Esophagus (tissue), 2 donors: ENCODE results near the gene CFAP58. TPM values are rescaled to one million over a fixed set of nuclear protein-coding genes. Genes with fewer than 3 reads are reported as not detected.

Experiments
- H3K27ac ChIP-seq, 2 donors: one replicate each; pipeline ENCODE4 v1.5.1; 2013; ENCODE audit warnings: low read depth in 2 of 2, mild to moderate bottlenecking in 2 of 2, inconsistent platforms in 1 of 2, low read length in 1 of 2, moderate library complexity in 1 of 2
- H3K27me3 ChIP-seq, 2 donors: one replicate each; pipeline ENCODE4 v1.6.1; 2013; ENCODE audit warnings: low read length in 2 of 2, control low read depth in 1 of 2, mild to moderate bottlenecking in 1 of 2; ENCODE audit not compliant: insufficient read depth in 2 of 2, control insufficient read depth in 1 of 2
- H3K36me3 ChIP-seq, 2 donors: one replicate each; pipeline ENCODE4 v1.6.1; 2013; ENCODE audit warnings: low read length in 1 of 2; ENCODE audit not compliant: control insufficient read depth in 2 of 2, insufficient read depth in 2 of 2
- H3K4me1 ChIP-seq, 2 donors: one replicate each; pipeline ENCODE4 v1.6.1; 2013; ENCODE audit warnings: low read length in 1 of 2; ENCODE audit not compliant: control insufficient read depth in 2 of 2, insufficient read depth in 2 of 2
- H3K4me3 ChIP-seq, 2 donors: one replicate each; pipeline ENCODE4 v1.5.1; 2013; ENCODE audit warnings: low read length in 2 of 2, mild to moderate bottlenecking in 2 of 2, low read depth in 1 of 2, moderate library complexity in 1 of 2
- H3K9me3 ChIP-seq, 2 donors: one replicate each; pipeline ENCODE4 v1.6.1; 2013; ENCODE audit warnings: mild to moderate bottlenecking in 2 of 2, low read depth in 1 of 2, low read length in 1 of 2, moderate library complexity in 1 of 2; ENCODE audit not compliant: control insufficient read depth in 2 of 2, insufficient read depth in 1 of 2
- WGBS, 2 donors: extraction: QIAGEN DNeasy Blood & Tissue Kit; methylation state at CpG; one replicate each; pipeline ENCODE4 v1.1.7; 2013; 5-methylcytosine and 5-hydroxymethylcytosine counted together
- polyA plus RNA-seq, 2 donors: library from polyadenylated mRNA; stranded (reverse); fragments of 200-250 nt; gene quantifications; one replicate each; pipeline ENCODE4 v1.2.3, GENCODE V29; 2013
- donor health status: healthy with polysubstance abuse.
- donor health status: Bipolar disorder and iron deficiency.

The CFAP58 gene
- polyA plus RNA-seq, 2 donors, result 0.11 to 0.14 TPM

DNA sequence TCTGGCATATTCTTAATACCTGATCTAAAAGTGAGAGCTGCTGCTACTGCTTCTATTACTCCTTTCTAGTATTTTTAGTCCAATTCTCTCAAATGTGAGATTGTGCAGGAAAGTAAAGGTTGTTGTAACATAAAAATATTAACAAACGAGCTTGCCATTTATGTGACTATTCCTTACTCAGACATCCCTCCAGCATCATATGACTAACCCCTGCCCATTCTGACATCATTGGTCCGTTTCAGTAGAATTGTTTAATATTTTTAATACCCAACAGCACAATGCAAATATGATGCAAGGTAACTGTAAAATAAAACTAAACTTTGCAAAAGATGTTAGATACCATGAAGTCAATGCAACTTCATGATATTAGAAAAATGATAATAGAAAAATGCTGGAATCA is 83.6 kb downstream of the CFAP58 start:
- 59 to 63% methylated on average over 2 of the region's 2 CpGs for WGBS, 2 donors
- Histone ChIP-seq H3K4me3 (no peak overlapping the region), H3K27ac (no peak overlapping the region), H3K9me3 (no peaks in the 10 kb centered on the region), H3K36me3 (no peaks in the 10 kb centered on the region), H3K27me3 (no peaks in the 10 kb centered on the region), H3K4me1 (no peaks in the 10 kb centered on the region)

DNA sequence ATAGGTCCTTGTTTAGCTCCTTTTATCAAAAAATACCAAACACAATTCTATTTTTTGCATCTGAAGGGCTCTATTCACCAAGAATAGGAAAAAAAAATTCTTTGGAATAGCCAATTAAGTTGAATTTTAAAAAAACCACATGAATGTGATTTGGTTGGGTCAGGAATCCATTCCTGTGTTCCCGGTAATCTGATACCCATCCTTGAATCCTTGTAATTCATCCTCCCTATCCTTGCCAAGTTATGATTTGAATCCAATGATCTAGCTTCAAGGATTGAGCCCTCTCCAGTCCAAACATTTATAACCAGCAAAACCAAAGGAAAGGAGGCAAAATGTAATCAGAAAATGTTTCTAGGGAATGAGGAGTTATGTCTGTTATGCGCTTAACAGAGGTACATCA is 86.6 kb downstream of the CFAP58 start:
- H3K4me3 ChIP-seq, result no peak overlapping the region
- WGBS, 2 donors, result 88 to 92% methylated on average over 2 of the region's 2 CpGs
- H3K9me3 ChIP-seq, result no peaks in the 10 kb centered on the region
- H3K27me3 ChIP-seq, result no peaks in the 10 kb centered on the region
- no peaks in the 10 kb centered on the region for H3K4me1 ChIP-seq
- H3K27ac ChIP-seq, result no peak overlapping the region
- no peaks in the 10 kb centered on the region for H3K36me3 ChIP-seq

DNA sequence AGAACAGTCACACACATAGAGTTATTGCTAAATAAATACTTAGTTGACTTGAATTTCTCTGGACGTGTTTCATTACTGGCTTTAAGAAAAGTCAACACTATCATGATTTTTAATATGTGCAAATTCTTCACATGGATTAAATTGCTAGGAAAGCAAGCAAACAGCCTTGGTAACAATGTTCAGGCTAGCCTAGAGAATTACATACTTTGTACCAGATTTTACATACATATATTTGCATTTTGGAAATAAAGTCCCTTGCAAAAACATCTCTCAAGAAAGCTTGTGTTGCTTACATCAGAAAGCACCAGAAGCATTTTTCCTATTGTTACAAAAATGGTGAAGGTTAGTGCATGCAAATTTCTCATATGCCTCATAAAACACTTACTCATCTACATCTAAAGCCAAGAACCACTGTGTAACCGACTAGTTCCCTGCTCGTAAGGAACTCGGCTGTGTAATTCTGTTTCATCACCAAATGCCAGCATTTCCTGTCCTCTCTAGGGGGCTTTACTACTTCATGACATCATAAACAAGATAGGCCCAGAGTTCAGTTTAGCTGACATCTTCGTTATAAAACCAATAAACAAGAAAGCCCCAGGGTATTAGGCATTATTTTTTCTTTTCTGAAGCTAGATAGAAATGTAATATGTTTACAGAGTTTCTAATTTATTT is 87.8 kb downstream of the CFAP58 start:
- H3K4me3 ChIP-seq, result no peak overlapping the region
- WGBS, 2 donors, result 39 to 44% methylated on average over 5 of the region's 5 CpGs
- H3K27ac ChIP-seq, result no peak overlapping the region

DNA sequence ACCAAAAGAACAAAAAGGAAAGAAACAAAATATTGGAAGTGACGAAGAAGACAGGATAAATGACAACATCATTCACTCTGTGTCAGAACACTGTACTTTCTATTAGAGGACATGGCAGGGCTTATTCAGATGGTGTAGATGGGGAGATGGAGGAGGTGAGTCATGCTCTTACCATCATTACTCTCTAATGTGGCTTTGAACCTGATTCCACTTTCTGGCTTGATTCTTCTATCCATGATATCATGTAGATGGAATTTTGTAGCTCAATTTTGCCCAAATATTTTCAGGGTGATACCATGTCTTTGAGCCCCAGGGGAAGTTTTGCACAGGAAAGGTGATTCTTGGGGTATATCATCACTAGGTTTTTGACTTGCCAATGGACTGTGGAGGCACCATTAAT is 91.7 kb downstream of the CFAP58 start:
- Histone ChIP-seq H3K4me3 (no peak overlapping the region), H3K4me1 (no peaks in the 10 kb centered on the region), H3K27ac (no peak overlapping the region), H3K36me3 (no peaks in the 10 kb centered on the region), H3K27me3 (peaks cover 0 to 2% of the 10 kb centered on the region in 2 donors), H3K9me3 (no peaks in the 10 kb centered on the region)
- WGBS, 2 donors, result 76 to 90% methylated on average over 1 of the region's 1 CpG

More for the DNA sequence above, 87.8 kb downstream of the CFAP58 start:
- Histone ChIP-seq H3K9me3 (no peaks in the 10 kb centered on the region), H3K4me1 (no peaks in the 10 kb centered on the region), H3K27me3 (no peaks in the 10 kb centered on the region), H3K36me3 (no peaks in the 10 kb centered on the region)

DNA sequence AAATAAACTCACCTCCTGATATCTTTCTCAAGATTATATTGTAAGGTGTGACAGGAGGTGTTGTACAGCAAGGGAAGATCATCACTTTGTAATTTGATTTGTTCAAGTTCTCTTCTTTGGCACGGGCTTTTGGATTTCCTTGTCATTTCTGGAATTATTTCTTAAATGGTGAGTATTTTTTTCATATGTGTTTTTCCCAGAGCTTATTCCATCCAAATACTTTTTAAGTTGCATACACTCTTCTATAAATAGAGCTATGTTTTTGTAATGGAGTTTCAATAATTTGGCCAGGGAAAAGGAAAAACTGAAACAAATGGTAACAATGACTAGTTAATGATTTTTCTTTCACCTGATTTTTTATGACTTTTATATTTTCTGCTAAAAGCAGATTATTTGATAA is 92.5 kb downstream of the CFAP58 start:
- no peaks in the 10 kb centered on the region for H3K9me3 ChIP-seq
- H3K4me1 ChIP-seq, result no peaks in the 10 kb centered on the region
- H3K27ac ChIP-seq, result no peak overlapping the region
- no peak overlapping the region for H3K4me3 ChIP-seq
- peaks cover 0 to 2% of the 10 kb centered on the region in 2 donors for H3K27me3 ChIP-seq
- WGBS, 2 donors, result 55 to 59% methylated on average over 1 of the region's 1 CpG
- no peaks in the 10 kb centered on the region for H3K36me3 ChIP-seq

DNA sequence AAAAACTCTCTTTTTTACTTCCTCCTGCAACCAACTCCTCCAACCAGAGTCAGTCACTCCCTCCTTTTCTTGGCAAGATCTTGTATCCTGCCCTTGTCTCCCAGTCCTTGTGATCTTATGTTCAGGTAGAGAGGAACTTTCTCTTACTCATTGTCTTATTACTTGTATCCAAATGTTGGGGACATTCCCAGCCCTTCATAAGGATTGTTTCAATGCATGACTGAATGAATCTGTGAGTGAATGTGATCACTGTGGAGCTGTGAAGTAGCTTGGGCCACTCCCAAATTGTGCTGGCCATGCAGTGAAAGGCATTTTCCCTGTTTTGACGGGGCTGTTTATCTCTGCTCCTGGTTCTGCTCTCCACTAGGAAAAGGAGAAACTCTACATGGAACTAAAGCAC is 93.7 kb downstream of the CFAP58 start:
- Histone ChIP-seq H3K4me1 (no peaks in the 10 kb centered on the region), H3K36me3 (no peaks in the 10 kb centered on the region), H3K4me3 (no peak overlapping the region), H3K27ac (no peak overlapping the region), H3K27me3 (peaks cover 0 to 2% of the 10 kb centered on the region in 2 donors), H3K9me3 (no peaks in the 10 kb centered on the region)
- WGBS, 2 donors, result 35 to 54% methylated on average over 1 of the region's 1 CpG

DNA sequence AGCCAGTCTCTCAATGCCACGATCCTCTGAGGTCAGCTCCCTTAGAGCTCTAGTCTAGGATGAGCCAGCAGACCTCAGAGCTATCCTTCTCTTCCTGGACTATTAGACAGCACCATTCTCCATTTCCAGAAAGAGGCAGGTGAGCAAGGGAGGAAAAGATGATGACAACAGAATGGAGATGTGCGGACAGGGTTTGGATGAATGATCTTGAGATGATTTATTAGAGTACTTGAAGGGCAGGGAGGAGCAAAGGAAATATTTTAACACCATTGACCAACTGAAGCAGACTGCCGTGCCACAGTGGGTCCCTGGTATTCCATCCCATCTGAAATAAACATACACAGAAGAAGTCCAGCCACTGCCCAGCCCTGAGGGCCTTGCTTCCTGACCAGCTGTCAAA is 94.3 kb downstream of the CFAP58 start:
- H3K36me3 ChIP-seq, result no peaks in the 10 kb centered on the region
- no peak overlapping the region for H3K27ac ChIP-seq
- H3K4me1 ChIP-seq, result no peaks in the 10 kb centered on the region
- no peaks in the 10 kb centered on the region for H3K9me3 ChIP-seq
- H3K27me3 ChIP-seq, result peaks cover 0 to 2% of the 10 kb centered on the region in 2 donors
- H3K4me3 ChIP-seq, result no peak overlapping the region
- 68 to 81% methylated on average over 3 of the region's 3 CpGs for WGBS, 2 donors

DNA sequence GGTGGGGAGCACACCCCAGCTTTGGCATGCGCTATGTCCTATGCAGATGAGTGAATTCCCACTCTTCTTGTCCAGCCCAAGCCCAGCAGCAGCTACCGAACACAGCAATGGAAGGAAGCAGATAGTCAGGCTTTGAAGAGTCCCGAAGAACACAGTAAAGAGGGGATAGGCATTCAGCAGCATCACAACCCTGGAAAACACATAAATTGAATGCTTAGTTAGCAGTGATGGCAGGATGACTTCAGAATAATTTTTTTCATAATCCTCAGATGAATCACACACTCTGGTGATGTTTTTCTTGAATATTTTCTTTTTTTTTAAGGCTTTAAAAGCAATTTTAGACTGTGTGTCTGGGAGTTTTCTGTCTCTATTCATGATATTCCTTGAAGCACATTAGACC is 95.8 kb downstream of the CFAP58 start:
- Histone ChIP-seq H3K36me3 (no peaks in the 10 kb centered on the region), H3K27me3 (peaks cover 0 to 2% of the 10 kb centered on the region in 2 donors), H3K4me1 (no peaks in the 10 kb centered on the region), H3K4me3 (no peak overlapping the region), H3K27ac (no peak overlapping the region), H3K9me3 (no peaks in the 10 kb centered on the region)
- WGBS, 2 donors, result 74 to 89% methylated on average over 3 of the region's 3 CpGs

DNA sequence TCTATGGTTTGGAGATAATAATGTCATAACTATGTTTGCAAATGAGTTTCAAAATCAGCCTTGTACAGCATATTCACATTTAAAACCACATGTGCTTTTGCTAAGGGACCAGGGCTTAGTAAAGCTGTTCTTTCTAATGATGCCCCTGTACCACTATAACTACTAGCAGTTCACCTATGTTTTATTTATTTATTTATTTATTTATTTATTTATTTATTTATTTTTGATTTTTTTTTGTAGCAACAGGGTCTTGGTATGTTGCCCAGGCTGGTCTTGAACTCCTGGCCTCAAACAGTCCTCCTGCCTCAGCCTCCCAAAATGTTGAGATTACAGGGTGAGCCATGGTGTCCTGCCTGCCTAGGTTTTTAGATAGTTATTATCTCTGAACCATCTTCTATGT is 96.9 kb downstream of the CFAP58 start:
- Histone ChIP-seq H3K27ac (no peak overlapping the region), H3K36me3 (no peaks in the 10 kb centered on the region), H3K4me1 (no peaks in the 10 kb centered on the region), H3K27me3 (peaks cover 0 to 2% of the 10 kb centered on the region in 2 donors), H3K4me3 (no peak overlapping the region), H3K9me3 (no peaks in the 10 kb centered on the region)

DNA sequence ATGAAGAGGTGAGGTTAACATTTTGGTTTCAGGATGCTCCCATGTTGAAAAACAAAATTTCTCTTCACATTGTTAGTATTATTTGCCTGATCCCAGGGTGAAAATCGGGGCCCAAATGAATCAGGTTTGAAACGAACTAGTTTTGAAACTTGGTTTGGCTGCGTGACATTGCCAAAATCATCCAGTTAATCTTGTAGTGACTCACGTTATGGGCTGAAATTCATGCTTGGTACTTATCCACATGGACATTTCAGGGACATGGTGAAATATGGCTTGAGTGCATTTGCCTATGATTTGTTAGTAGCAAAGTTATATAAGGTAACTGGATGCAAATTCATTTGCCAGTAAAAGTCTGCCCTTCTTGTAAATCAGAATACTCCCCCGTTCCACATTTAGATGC is 97.3 kb downstream of the CFAP58 start:
- H3K27me3 ChIP-seq, result peaks cover 0 to 2% of the 10 kb centered on the region in 2 donors
- no peaks in the 10 kb centered on the region for H3K9me3 ChIP-seq
- no peaks in the 10 kb centered on the region for H3K4me1 ChIP-seq
- H3K36me3 ChIP-seq, result no peaks in the 10 kb centered on the region
- no peak overlapping the region for H3K4me3 ChIP-seq
- no peak overlapping the region for H3K27ac ChIP-seq
- WGBS, 2 donors, result 63 to 75% methylated on average over 5 of the region's 5 CpGs
